Measurements from ENCODE around the gene PORCN. TPM values are rescaled to one million over a fixed set of nuclear protein-coding genes. Genes with fewer than 3 reads are reported as not detected.

The PORCN gene
- total RNA-seq, 2 donors from 2014 or later = 15.1 to 61.7 TPM

DNA sequence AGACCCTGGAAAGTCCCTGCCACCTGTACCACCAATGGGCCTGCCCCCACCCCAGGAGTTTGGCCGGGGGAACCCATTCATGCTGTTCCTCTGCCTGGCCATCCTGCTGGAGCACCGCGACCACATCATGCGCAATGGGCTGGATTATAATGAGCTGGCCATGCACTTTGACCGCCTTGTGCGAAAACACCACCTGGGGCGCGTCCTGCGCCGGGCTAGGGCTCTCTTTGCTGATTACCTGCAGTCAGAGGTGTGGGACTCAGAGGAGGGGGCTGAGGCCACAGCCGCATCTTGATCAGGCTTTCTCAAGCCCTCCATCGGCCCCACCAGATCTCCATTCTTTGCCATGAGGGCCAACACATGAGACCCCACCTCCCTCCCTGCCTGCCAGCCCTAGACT is 51.9 kb downstream of the PORCN start:
- intact Hi-C loops (cut with DNase I) = no loop called here
- no peak for DNase-seq (ENCODE audit: low spot score)
- no peak overlapping the region for H3K27ac ChIP-seq
- TF ChIP-seq POLR2A (IDR thresholded peaks at IDR 0.05) (no peak), POLR2AphosphoS5 (IDR thresholded peaks at IDR 0.05) (no peak)
- TF ChIP-seq, protein P1, sequence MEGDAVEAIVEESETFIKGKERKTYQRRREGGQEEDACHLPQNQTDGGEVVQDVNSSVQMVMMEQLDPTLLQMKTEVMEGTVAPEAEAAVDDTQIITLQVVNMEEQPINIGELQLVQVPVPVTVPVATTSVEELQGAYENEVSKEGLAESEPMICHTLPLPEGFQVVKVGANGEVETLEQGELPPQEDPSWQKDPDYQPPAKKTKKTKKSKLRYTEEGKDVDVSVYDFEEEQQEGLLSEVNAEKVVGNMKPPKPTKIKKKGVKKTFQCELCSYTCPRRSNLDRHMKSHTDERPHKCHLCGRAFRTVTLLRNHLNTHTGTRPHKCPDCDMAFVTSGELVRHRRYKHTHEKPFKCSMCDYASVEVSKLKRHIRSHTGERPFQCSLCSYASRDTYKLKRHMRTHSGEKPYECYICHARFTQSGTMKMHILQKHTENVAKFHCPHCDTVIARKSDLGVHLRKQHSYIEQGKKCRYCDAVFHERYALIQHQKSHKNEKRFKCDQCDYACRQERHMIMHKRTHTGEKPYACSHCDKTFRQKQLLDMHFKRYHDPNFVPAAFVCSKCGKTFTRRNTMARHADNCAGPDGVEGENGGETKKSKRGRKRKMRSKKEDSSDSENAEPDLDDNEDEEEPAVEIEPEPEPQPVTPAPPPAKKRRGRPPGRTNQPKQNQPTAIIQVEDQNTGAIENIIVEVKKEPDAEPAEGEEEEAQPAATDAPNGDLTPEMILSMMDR (IDR thresholded peaks at IDR 0.05) = no peak
- H3K36me3 ChIP-seq = no peaks in the 10 kb centered on the region
- no peaks in the 10 kb centered on the region for H3K4me1 ChIP-seq (replicated peaks)
- 98% methylated on average over 12 of the region's 12 CpGs for WGBS
- H3K4me3 ChIP-seq = no peak overlapping the region
- no peaks in the 10 kb centered on the region for H3K27me3 ChIP-seq (replicated peaks; ENCODE audit: insufficient read depth)
- no peaks in the 10 kb centered on the region for H3K9me3 ChIP-seq

DNA sequence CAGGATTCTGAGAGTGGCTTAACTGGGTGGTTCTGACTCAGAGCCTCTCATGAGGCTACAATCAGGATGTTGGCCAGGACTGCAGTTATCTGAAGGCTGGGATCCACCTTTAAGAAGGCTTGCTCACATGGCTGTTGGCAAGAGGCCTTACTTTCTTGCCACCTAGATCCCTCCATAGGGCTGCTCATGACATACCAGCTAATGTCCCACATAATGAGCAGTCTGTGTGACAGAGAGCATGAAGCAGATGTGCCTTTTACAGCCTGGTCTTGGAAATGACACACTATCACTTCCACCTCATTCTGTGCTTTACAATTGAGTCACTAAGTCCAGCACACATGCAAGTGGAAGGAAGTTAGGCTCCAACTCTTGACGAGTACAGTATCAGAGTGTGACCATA is 61.2 kb downstream of the PORCN start:
- intact Hi-C loops (cut with DNase I) = no loop called here
- H3K4me3 ChIP-seq = no peak overlapping the region
- no peak for DNase-seq (ENCODE audit: low spot score)
- H3K27ac ChIP-seq = no peak overlapping the region
- H3K4me1 ChIP-seq (replicated peaks) = no peaks in the 10 kb centered on the region
- no peaks in the 10 kb centered on the region for H3K9me3 ChIP-seq
- 89% methylated on average over 1 of the region's 1 CpG for WGBS
- no peaks in the 10 kb centered on the region for H3K36me3 ChIP-seq
- TF ChIP-seq, protein P1 (IDR thresholded peaks at IDR 0.05) = no peak
- no peak for TF ChIP-seq POLR2A (IDR thresholded peaks at IDR 0.05)
- no peak for TF ChIP-seq POLR2AphosphoS5 (IDR thresholded peaks at IDR 0.05)
- H3K27me3 ChIP-seq (replicated peaks; ENCODE audit: insufficient read depth) = no peaks in the 10 kb centered on the region

Other genes starting within 250 kb of the PORCN start
- gene SSX3, start 152.3 kb upstream of the PORCN start, total RNA-seq = 1 to 10 TPM in 1 of 2 donors, not detected in 1; 4.1 TPM
- gene SSX4, start 125.5 kb upstream of the PORCN start, total RNA-seq = under 1 TPM in 1 of 2 donors, not detected in 1; 0.91 TPM
- gene SSX4B, start 97.0 kb upstream of the PORCN start, total RNA-seq = under 1 TPM in 1 of 2 donors, not detected in 1; 0.91 TPM
- 1 to 10 TPM; 3.0 to 6.2 TPM for gene SLC38A5, start 38.7 kb upstream of the PORCN start, total RNA-seq
- gene FTSJ1, start 32.8 kb upstream of the PORCN start, total RNA-seq = 10 to 100 TPM; 44.3 to 56.1 TPM
- 10 to 100 TPM; 37.8 to 46.9 TPM for gene EBP, start 12.8 kb downstream of the PORCN start, total RNA-seq
- gene TBC1D25, start 30.7 kb downstream of the PORCN start, total RNA-seq = 10 to 100 TPM in 1 of 2 donors, 1 to 10 TPM in 1; 8.9 to 21.9 TPM
- 100 to 1,000 TPM; 155 to 169 TPM for gene RBM3, start 65.5 kb downstream of the PORCN start, total RNA-seq
- gene WDR13, start 88.5 kb downstream of the PORCN start, total RNA-seq = 100 to 1,000 TPM; 102 to 190 TPM
- gene WAS, start 174.8 kb downstream of the PORCN start, total RNA-seq = 10 to 100 TPM in 1 of 2 donors, 1 to 10 TPM in 1; 2.5 to 10.5 TPM
- gene SUV39H1, start 187.7 kb downstream of the PORCN start, total RNA-seq = 1 to 10 TPM; 7.4 to 9.1 TPM